Coronary artery (tissue), 2 donors: ENCODE results near the gene DCLK2.

Experiments
- DNase-seq: peaks from one replicate; pipeline ENCODE4 v3.0.0-alpha.2; 2017; ENCODE audit warnings: low spot score
- H3K27ac ChIP-seq, 2 donors: fragments of 200-600 bp; sonication (generic); one replicate each; pipeline ENCODE4 v1.5.1; 2016 to 2019
- H3K4me3 ChIP-seq: fragments of 200-600 bp; sonication (generic); 2 replicates; pipeline ENCODE4 v1.5.1; 2016; ENCODE audit warnings: mild to moderate bottlenecking, moderate library complexity
- TF ChIP-seq, protein P1 (sequence below): fragments of 200-600 bp; sonication (generic); IDR thresholded peaks from one replicate; pipeline ENCODE4 v1.5.1; 2019; ENCODE audit warnings: antibody characterized with exemption

The DCLK2 gene

DNA sequence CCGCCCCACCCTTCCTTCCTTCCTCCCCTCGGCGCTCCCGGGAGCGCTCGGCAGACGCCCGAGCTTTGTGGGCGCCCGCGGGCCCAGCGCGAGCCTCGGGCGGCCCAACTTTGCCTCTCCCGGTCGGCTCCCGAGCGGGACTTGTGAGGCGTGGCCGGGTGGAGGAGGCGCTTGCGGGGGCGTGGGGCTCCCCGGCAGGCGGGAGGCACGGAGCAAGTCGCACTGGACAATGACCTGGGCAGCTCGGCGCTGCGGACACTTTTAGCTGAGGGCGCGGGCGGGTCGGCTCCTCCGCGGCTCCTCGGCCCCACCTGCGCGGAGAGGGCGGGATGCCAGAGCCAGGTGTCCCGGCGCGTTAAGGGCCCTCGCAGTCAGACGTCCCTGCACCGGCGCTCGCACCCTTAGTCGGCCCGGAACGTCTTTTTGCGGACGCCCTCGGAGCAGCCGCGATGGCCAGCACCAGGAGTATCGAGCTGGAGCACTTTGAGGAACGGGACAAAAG is 385 bp downstream of the DCLK2 start:
- DNase-seq: peak; percentile 82
- H3K4me3 ChIP-seq: peak overlapping the region; percentile 84
- TF ChIP-seq, protein P1, sequence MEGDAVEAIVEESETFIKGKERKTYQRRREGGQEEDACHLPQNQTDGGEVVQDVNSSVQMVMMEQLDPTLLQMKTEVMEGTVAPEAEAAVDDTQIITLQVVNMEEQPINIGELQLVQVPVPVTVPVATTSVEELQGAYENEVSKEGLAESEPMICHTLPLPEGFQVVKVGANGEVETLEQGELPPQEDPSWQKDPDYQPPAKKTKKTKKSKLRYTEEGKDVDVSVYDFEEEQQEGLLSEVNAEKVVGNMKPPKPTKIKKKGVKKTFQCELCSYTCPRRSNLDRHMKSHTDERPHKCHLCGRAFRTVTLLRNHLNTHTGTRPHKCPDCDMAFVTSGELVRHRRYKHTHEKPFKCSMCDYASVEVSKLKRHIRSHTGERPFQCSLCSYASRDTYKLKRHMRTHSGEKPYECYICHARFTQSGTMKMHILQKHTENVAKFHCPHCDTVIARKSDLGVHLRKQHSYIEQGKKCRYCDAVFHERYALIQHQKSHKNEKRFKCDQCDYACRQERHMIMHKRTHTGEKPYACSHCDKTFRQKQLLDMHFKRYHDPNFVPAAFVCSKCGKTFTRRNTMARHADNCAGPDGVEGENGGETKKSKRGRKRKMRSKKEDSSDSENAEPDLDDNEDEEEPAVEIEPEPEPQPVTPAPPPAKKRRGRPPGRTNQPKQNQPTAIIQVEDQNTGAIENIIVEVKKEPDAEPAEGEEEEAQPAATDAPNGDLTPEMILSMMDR: no peak
- H3K27ac ChIP-seq: peak overlapping the region; percentile 84 to 97

DNA sequence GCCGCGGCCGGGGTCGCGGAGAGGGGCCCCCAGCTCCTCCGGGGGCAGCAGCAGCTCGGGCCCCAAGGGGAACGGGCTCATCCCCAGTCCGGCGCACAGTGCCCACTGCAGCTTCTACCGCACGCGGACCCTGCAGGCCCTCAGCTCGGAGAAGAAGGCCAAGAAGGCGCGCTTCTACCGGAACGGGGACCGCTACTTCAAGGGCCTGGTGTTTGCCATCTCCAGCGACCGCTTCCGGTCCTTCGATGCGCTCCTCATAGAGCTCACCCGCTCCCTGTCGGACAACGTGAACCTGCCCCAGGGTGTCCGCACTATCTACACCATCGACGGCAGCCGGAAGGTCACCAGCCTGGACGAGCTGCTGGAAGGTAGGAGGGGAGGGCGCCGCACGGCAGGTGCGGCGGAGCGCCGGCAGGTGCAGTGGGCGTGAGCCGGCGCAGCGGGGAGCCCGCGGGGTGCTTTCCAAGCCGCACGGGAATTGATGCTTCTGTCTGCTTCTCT is 886 bp downstream of the DCLK2 start:
- TF ChIP-seq, protein P1: no peak
- Histone ChIP-seq H3K27ac (peak overlapping the region; percentile 84 to 97), H3K4me3 (peak overlapping the region; percentile 84)
- no peak for DNase-seq

DNA sequence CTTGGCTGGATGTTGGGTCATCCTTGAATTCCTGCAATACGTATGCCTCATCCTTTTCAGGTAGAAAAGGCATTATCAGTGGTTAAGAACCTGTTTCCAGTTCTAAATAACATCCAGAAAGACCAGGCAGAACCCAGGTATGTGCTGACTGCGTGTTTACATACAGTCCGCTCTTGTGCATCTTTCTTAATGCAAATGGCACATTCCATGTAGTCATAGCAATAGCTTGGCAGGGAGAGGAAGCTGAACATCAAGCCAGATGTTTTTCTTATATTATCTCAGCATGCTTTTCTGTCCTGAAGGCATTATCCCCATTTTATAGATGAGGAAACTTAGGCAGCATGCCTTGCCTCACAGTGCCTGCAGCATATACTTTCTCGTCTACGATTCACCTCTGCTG is 2.1 kb downstream of the DCLK2 start:
- peak overlapping the region; percentile 84 for H3K4me3 ChIP-seq
- TF ChIP-seq, protein P1: no peak
- no peak for DNase-seq

DNA sequence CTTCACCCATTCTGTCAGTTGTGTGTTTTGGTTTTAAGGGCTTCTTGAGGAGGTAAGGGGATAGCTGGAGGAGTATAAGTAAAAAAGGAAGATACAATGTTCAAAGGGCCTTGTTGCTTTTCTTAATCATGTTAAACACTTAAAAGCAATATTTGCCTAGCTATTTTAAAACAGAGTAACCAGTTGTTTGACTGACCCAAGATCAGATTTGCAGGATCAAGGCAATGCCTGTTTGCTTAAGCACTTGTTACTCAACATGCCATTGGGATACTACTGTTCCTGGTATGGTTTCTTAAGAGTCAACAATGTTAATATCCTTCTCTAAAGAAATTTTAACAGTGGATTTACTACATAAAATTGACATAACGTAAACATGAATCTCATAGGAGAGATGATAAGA is 2.6 kb downstream of the DCLK2 start:
- DNase-seq: no peak
- H3K4me3 ChIP-seq: peak overlapping the region; percentile 84
- TF ChIP-seq, protein P1: no peak
- no peak overlapping the region for H3K27ac ChIP-seq

More for the DNA sequence above, 2.1 kb downstream of the DCLK2 start:
- H3K27ac ChIP-seq: no peak overlapping the region

DNA sequence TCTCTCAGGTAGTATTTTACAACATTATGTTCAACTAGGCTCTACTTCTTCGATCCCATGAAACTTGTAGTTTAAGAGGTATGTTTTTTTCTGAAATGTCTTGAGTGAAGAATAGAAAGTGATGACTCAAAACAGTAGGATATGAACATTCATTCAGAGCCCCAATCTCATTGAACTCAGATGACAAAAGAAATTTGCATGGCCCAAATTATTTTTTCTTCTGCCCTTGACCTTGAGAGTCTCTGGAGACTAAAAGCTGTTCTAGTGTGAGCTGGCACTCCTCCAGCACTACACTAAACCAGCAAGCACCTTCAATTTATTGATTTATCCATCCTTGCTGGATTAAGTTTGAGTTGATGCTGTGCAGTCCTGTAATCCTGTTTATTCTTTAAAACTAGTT is 4.0 kb downstream of the DCLK2 start:
- no peak for DNase-seq
- TF ChIP-seq, protein P1: no peak
- Histone ChIP-seq H3K4me3 (no peak overlapping the region), H3K27ac (no peak overlapping the region)

DNA sequence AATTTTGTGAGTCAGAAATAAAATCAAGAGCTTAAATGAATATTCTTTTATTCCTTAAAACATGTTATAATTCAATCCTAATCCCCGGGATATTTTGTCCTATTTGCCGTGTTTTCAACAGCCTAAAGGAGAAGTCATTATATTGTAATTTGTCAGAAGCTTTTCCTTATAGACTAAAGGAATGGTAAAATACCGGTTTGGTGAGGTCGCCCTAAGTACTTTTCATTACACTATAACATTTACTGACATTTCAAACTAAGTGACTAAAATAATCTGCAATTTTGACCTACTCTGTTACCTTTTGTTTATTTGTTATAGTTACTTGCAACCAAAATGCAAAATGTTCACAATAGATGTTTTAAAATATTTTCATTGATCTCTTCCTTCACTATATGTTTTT is 8.8 kb downstream of the DCLK2 start:
- TF ChIP-seq, protein P1: no peak
- Histone ChIP-seq H3K4me3 (no peak overlapping the region), H3K27ac (no peak overlapping the region)
- DNase-seq: no peak

DNA sequence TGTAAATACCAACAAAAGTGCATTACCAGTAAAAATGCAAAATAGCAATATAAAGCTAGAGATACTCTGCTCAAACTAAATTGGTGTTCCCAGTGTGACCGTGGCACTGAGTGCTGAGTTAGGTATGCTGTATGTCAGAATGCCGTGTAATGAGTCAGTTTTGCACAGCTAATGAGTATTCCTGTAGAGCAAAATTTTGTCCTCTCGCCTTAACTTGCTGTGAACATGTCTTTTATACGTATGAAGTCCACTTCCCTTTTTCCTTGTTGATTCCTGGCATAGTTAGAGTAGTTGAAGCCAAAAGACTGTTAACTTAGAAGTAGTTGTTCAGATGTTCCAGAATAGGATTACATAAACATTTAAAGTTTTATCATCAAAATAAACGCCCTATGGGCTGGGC is 11.5 kb downstream of the DCLK2 start:
- TF ChIP-seq, protein P1: no peak
- Histone ChIP-seq H3K27ac (no peak overlapping the region), H3K4me3 (no peak overlapping the region)
- DNase-seq: no peak
